HCT116 (cell line): Measurements from ENCODE around the gene THOC2. TPM values are rescaled to one million over a fixed set of nuclear protein-coding genes. Genes with fewer than 3 reads are reported as not detected.

ENCODE experiments used
- ATAC-seq: fragments of 200-7000 bp; cut with Tn5 transposase; 2 replicates; pipeline ENCODE4 v1.9.1; 2020; ENCODE audit warnings: mild to moderate bottlenecking, moderate library complexity
- BruUV-seq: library from RNA; stranded (reverse); fragments of 400-500 nt; replicated peaks from 2 replicates; lab custom pipeline; 2021; lab: Mats Ljungman, UMichigan
- CTCF ChIA-PET: fragments of 300-600 bp; sonication (Branson Sonifier 250); formaldehyde crosslinking; loops from one replicate; lab custom pipeline; 2021; ENCODE audit warnings: antibody characterized with exemption; lab: Charles Lee
- POLR2A ChIA-PET: fragments of 300-600, 350-600 bp; sonication (Branson Sonifier 250); formaldehyde crosslinking; loops from one replicate; lab custom pipeline; 2021; ENCODE audit warnings: antibody characterized with exemption; lab: Charles Lee
- RAD21 ChIA-PET, 2 experiments: fragments of 300-600 bp; sonication (Branson Sonifier 250); formaldehyde crosslinking; loops; one replicate each; lab custom pipeline; 2023; ENCODE audit warnings: low total read pairs in 2 of 2; ENCODE audit not compliant: uncharacterized antibody in 2 of 2, unreplicated experiment in 2 of 2, low non-redundant PET in 1 of 2; lab: Charles Lee
- DNase-seq: peaks from one replicate; pipeline ENCODE4 v3.0.0-alpha.2; 2010; ENCODE audit warnings: low read depth, low spot score
- H2AFZ ChIP-seq: fragments of 200-600 bp; shearing (Covaris generic), sonication (generic); 2 replicates; pipeline ENCODE4 v1.6.1; 2017; ENCODE audit warnings: low read depth, mixed run types, mixed read lengths, antibody characterized with exemption, low read length; ENCODE audit not compliant: poor library complexity, severe bottlenecking
- H3K27ac ChIP-seq: 2 replicates; pipeline ENCODE4 v1.5.1; 2012; ENCODE audit warnings: low read depth, low read length
- H3K27me3 ChIP-seq: fragments of 200-600 bp; sonication (generic); 2 replicates; pipeline ENCODE4 v1.6.1; 2016; ENCODE audit warnings: mixed run types, low read length, mixed read lengths; ENCODE audit not compliant: insufficient read depth
- H3K36me3 ChIP-seq, 2 experiments: fragments of 200-500 bp in 1 of 2; fragments of 200-600 bp in 1 of 2; sonication (Bioruptor generic) in 1 of 2; sonication (generic) in 1 of 2; 2 replicates each; pipeline versions ENCODE4 v1.5.1 to v1.6.1; 2014 to 2016; ENCODE audit warnings: low read length in 2 of 2, inconsistent platforms in 1 of 2, mixed read lengths in 1 of 2, mixed run types in 1 of 2; ENCODE audit not compliant: insufficient read depth in 2 of 2, control insufficient read depth in 1 of 2
- H3K4me1 ChIP-seq, 2 experiments: fragments of 200-600 bp in 1 of 2; sonication (generic) in 1 of 2; 2 replicates each; pipeline versions ENCODE4 v1.5.1 to v1.6.1; 2012 to 2017; ENCODE audit warnings: low read length in 2 of 2, inconsistent platforms in 1 of 2, mild to moderate bottlenecking in 1 of 2, mixed read lengths in 1 of 2, mixed run types in 1 of 2, moderate library complexity in 1 of 2; ENCODE audit not compliant: insufficient read depth in 2 of 2, control insufficient read depth in 1 of 2
- H3K4me2 ChIP-seq: fragments of 200-600 bp; sonication (generic); 2 replicates; pipeline ENCODE4 v1.6.1; 2017; ENCODE audit warnings: mixed run types, low read length, mixed read lengths
- H3K4me3 ChIP-seq, 2 experiments: fragments of 200-600 bp in 1 of 2; sonication (generic) in 1 of 2; replicated peaks in 1 of 2; 2 replicates each; pipeline ENCODE4 v1.5.1; 2011 to 2016; ENCODE audit warnings: low read length in 2 of 2, control low read depth in 1 of 2, low read depth in 1 of 2, mild to moderate bottlenecking in 1 of 2, mixed read lengths in 1 of 2, mixed run types in 1 of 2
- H3K79me2 ChIP-seq: fragments of 200-600 bp; sonication (generic); 2 replicates; pipeline ENCODE4 v1.6.1; 2017; ENCODE audit warnings: mild to moderate bottlenecking, mixed run types, low read length, moderate library complexity, mixed read lengths; ENCODE audit not compliant: insufficient read depth
- H3K9ac ChIP-seq: fragments of 200-600 bp; sonication (generic); 2 replicates; pipeline ENCODE4 v1.6.1; 2016; ENCODE audit warnings: low read length, mixed read lengths
- H3K9me2 ChIP-seq: fragments of 200-600 bp; sonication (generic), shearing (Covaris generic); 2 replicates; pipeline ENCODE4 v1.6.1; 2017; ENCODE audit warnings: mixed run types, mild to moderate bottlenecking, moderate library complexity; ENCODE audit not compliant: insufficient read depth
- H3K9me3 ChIP-seq, 2 experiments: fragments of 200-500 bp in 1 of 2; fragments of 200-600 bp in 1 of 2; sonication (Bioruptor generic) in 1 of 2; sonication (generic) in 1 of 2; 2 replicates each; pipeline ENCODE4 v1.6.1; 2014 to 2017; ENCODE audit warnings: low read length in 2 of 2, mixed read lengths in 2 of 2, inconsistent platforms in 1 of 2, low read depth in 1 of 2, mild to moderate bottlenecking in 1 of 2, mixed run types in 1 of 2, moderate library complexity in 1 of 2; ENCODE audit not compliant: control insufficient read depth in 1 of 2, insufficient read depth in 1 of 2
- H4K20me1 ChIP-seq: fragments of 200-600 bp; sonication (generic), shearing (Covaris generic); 2 replicates; pipeline ENCODE4 v1.6.1; 2017; ENCODE audit warnings: mixed run types, mild to moderate bottlenecking, moderate library complexity; ENCODE audit not compliant: insufficient read depth
- CBX3 ChIP-seq: IDR thresholded peaks from 2 replicates; pipeline ENCODE4 v1.6.1; 2012; ENCODE audit warnings: low read depth
- CTCF ChIP-seq, 3 experiments: fragments of 200-600 bp in 1 of 3; sonication (generic) in 1 of 3; IDR thresholded peaks in 2 of 3; conservative IDR thresholded peaks in 1 of 3; 2 replicates each; pipeline ENCODE4 v1.5.1; 2012 to 2017; ENCODE audit warnings: low read depth in 2 of 3, low read length in 2 of 3, antibody characterized with exemption in 1 of 3, borderline replicate concordance in 1 of 3, control low read depth in 1 of 3, mild to moderate bottlenecking in 1 of 3, mixed read lengths in 1 of 3, mixed run types in 1 of 3, moderate library complexity in 1 of 3; ENCODE audit not compliant: insufficient read depth in 1 of 3
- ELF1 ChIP-seq: IDR thresholded peaks from 2 replicates; pipeline ENCODE4 v1.6.1; 2012; ENCODE audit warnings: low read depth, borderline replicate concordance
- POLR2AphosphoS5 ChIP-seq: IDR thresholded peaks from 2 replicates; pipeline ENCODE4 v1.6.1; 2011; ENCODE audit warnings: mild to moderate bottlenecking, low read depth, low read length, moderate library complexity
- REST ChIP-seq: IDR thresholded peaks from 2 replicates; pipeline ENCODE4 v1.6.1; 2012; ENCODE audit warnings: low read depth
- SIN3A ChIP-seq: IDR thresholded peaks from 2 replicates; pipeline ENCODE4 v1.6.1; 2012; ENCODE audit warnings: low read depth
- ZBTB33 ChIP-seq: IDR thresholded peaks from 2 replicates; pipeline ENCODE4 v1.6.1; 2011; ENCODE audit warnings: mild to moderate bottlenecking, low read length, moderate library complexity; ENCODE audit not compliant: insufficient replicate concordance; ENCODE audit errors: extremely low read depth
- ZNF274 ChIP-seq: fragments of 200-500 bp; sonication (Bioruptor generic); IDR thresholded peaks from 2 replicates; pipeline ENCODE4 v1.6.1; 2014; ENCODE audit warnings: mild to moderate bottlenecking, low read depth, low read length, inconsistent platforms
- intact Hi-C: fragments of 100-400 bp; cut with micrococcal nuclease; formaldehyde crosslinking; loops from 2 replicates; pipeline ENCODE4 v1.10.0; 2022
- total RNA-seq: library from RNA; stranded (reverse); gene quantifications from one replicate; pipeline ENCODE4 v1.2.1, GENCODE V29; 2021; ENCODE audit not compliant: unreplicated experiment

The THOC2 gene
- total RNA-seq, 1 experiment from 2014 or later, result 85.3 TPM

- Histone ChIP-seq H3K9me2 (no peaks in the 10 kb centered on the region), H3K27ac (no peak overlapping the region), H2AFZ (no peak overlapping the region), H3K36me3 (no peaks in the 10 kb centered on the region), H3K4me3 (no peak overlapping the region), H3K9ac (no peak overlapping the region), H3K4me2 (no peak overlapping the region), H4K20me1 (no peaks in the 10 kb centered on the region), H3K4me1 (no peaks in the 10 kb centered on the region), H3K9me3 (no peaks in the 10 kb centered on the region), H3K27me3 (no peaks in the 10 kb centered on the region), H3K79me2 (no peaks in the 10 kb centered on the region)
- ChIA-PET POLR2A (no interaction called here), CTCF (no interaction called here), RAD21 (no interaction called here)
- TF ChIP-seq ELF1 (no peak), POLR2AphosphoS5 (no peak), CTCF (IDR thresholded peaks at IDR 0.05 in 2 of 3, conservative IDR thresholded peaks at IDR 0.05 in 1 of 3; ENCODE audit: borderline replicate concordance in 1 of 3, insufficient read depth in 1 of 3, low read depth in 2 of 3, low read length in 2 of 3) (no peak), ZBTB33 (no peak), ZNF274 (no peak), REST (no peak), SIN3A (no peak), CBX3 (no peak)
- intact Hi-C loops, result no loop called here
- BruUV-seq, result no TSS peak
- no peak for ATAC-seq
- DNase-seq, result no peak
These were observed 162.8 kb downstream of the THOC2 start for GRCh38 chrX:123570011-123570590.
